HEK293 (cell line): ENCODE measurements around the gene LAMA4.

ENCODE experiments used
- CTCF ChIA-PET: fragments of 350-600 bp; formaldehyde crosslinking; extraction: SDS; loops from one replicate; lab custom pipeline; 2021; ENCODE audit warnings: antibody characterized with exemption; lab: Yijun Ruan, JAX
- POLR2A ChIA-PET: fragments of 300-600 bp; formaldehyde crosslinking; extraction: SDS; loops from one replicate; lab custom pipeline; 2020; ENCODE audit warnings: antibody characterized with exemption, inconsistent platforms; lab: Yijun Ruan, JAX
- H3K27ac ChIP-seq: fragments of 200-500 bp; sonication (Bioruptor generic); 2 replicates; pipeline ENCODE4 v1.5.1; 2014; ENCODE audit warnings: low read depth, low read length, control low read depth, inconsistent platforms; ENCODE audit errors: extremely low read depth
- H3K36me3 ChIP-seq, 2 experiments: fragments of 200-500 bp in 1 of 2; sonication (Bioruptor generic) in 1 of 2; 1 replicate in 1 of 2; 2 replicates in 1 of 2; pipeline ENCODE4 v1.5.1; 2014 to 2017; ENCODE audit warnings: inconsistent platforms in 2 of 2, low read length in 2 of 2; ENCODE audit not compliant: control insufficient read depth in 2 of 2, insufficient read depth in 1 of 2
- H3K4me1 ChIP-seq: fragments of 200-500 bp; sonication (Bioruptor generic); 2 replicates; pipeline ENCODE4 v1.5.1; 2014; ENCODE audit warnings: mild to moderate bottlenecking, low read length, inconsistent platforms; ENCODE audit not compliant: control insufficient read depth, insufficient read depth
- H3K4me3 ChIP-seq: 2 replicates; pipeline ENCODE4 v1.5.1; 2011; ENCODE audit warnings: low read depth, mild to moderate bottlenecking, control low read depth, low read length, moderate library complexity
- H3K9me3 ChIP-seq: fragments of 200-500 bp; sonication (Bioruptor generic); 2 replicates; pipeline ENCODE4 v1.5.1; 2014; ENCODE audit warnings: low read depth, low read length, inconsistent platforms; ENCODE audit not compliant: control insufficient read depth, insufficient read depth
- KLF9 ChIP-seq: fragments of 450-650 bp; formaldehyde crosslinking; IDR thresholded peaks from 2 replicates; pipeline ENCODE4 v1.5.1; 2016; ENCODE audit warnings: missing biosample characterization, missing genetic modification characterization, low read depth
- RBAK ChIP-seq: fragments of 450-650 bp; formaldehyde crosslinking; IDR thresholded peaks from 2 replicates; pipeline ENCODE4 v1.5.1; 2016; ENCODE audit warnings: missing biosample characterization, missing genetic modification characterization
- SCRT2 ChIP-seq: fragments of 450-650 bp; formaldehyde crosslinking; IDR thresholded peaks from 2 replicates; pipeline ENCODE4 v1.5.1; 2016; ENCODE audit warnings: missing biosample characterization, missing genetic modification characterization
- ZNF24 ChIP-seq: fragments of 450-650 bp; formaldehyde crosslinking; IDR thresholded peaks from 2 replicates; pipeline ENCODE4 v1.5.1; 2016; ENCODE audit warnings: missing biosample characterization, missing genetic modification characterization
- ZNF335 ChIP-seq: fragments of 450-650 bp; formaldehyde crosslinking; conservative IDR thresholded peaks from 2 replicates; pipeline ENCODE4 v1.5.1; 2016; ENCODE audit warnings: missing biosample characterization, missing genetic modification characterization
- ZNF341 ChIP-seq: fragments of 450-650 bp; formaldehyde crosslinking; IDR thresholded peaks from 2 replicates; pipeline ENCODE4; 2016; ENCODE audit warnings: low read depth, missing biosample characterization, missing genetic modification characterization
- ZNF791 ChIP-seq: fragments of 450-650 bp; formaldehyde crosslinking; IDR thresholded peaks from 2 replicates; pipeline ENCODE4 v1.5.1; 2016; ENCODE audit warnings: missing biosample characterization, missing genetic modification characterization
- ZNF830 ChIP-seq: fragments of 450-650 bp; IDR thresholded peaks from 2 replicates; pipeline ENCODE4 v1.5.0; 2018; ENCODE audit warnings: missing biosample characterization, missing genetic modification characterization, low read depth, mild to moderate bottlenecking, moderate library complexity
- TF ChIP-seq, protein P1 (sequence below): fragments of 450-650 bp; formaldehyde crosslinking; IDR thresholded peaks from 2 replicates; pipeline ENCODE4 v1.5.1; 2016; ENCODE audit warnings: missing biosample characterization, missing genetic modification characterization
- TF ChIP-seq, protein P2 (sequence below): fragments of 450-650 bp; formaldehyde crosslinking; IDR thresholded peaks from 2 replicates; pipeline ENCODE4 v1.5.1; 2016; ENCODE audit warnings: missing biosample characterization, missing genetic modification characterization, low read depth
- TF ChIP-seq, protein P3 (sequence below): fragments of 450-650 bp; formaldehyde crosslinking; IDR thresholded peaks from 2 replicates; pipeline ENCODE4 v1.5.1; 2016; ENCODE audit warnings: missing biosample characterization, missing genetic modification characterization
- TF ChIP-seq, protein P4 (sequence below): fragments of 450-650 bp; formaldehyde crosslinking; IDR thresholded peaks from 2 replicates; pipeline ENCODE4 v1.5.0; 2017; ENCODE audit warnings: missing biosample characterization, missing genetic modification characterization, borderline replicate concordance

Gene LAMA4

DNA sequence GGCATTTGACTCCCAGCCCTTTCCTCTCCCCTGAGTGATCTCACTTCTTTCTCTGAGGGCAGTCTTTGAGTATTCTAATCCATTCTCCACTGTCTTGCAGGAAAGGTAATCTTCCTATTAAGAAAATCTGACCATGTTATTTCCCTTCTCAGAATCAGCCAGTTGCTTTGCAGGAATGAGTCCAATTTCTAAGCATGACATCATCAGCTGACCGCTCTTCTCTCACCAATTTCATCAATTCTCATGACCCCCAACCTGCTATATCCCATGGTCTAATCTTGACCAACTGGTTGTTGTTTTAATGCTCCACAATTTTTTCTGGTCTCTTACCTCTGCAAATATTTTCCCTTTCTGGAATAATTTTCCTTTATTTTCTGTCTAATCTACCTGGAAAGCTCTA, 93.6 kb downstream of the LAMA4 start:
- TF ChIP-seq, protein P1, sequence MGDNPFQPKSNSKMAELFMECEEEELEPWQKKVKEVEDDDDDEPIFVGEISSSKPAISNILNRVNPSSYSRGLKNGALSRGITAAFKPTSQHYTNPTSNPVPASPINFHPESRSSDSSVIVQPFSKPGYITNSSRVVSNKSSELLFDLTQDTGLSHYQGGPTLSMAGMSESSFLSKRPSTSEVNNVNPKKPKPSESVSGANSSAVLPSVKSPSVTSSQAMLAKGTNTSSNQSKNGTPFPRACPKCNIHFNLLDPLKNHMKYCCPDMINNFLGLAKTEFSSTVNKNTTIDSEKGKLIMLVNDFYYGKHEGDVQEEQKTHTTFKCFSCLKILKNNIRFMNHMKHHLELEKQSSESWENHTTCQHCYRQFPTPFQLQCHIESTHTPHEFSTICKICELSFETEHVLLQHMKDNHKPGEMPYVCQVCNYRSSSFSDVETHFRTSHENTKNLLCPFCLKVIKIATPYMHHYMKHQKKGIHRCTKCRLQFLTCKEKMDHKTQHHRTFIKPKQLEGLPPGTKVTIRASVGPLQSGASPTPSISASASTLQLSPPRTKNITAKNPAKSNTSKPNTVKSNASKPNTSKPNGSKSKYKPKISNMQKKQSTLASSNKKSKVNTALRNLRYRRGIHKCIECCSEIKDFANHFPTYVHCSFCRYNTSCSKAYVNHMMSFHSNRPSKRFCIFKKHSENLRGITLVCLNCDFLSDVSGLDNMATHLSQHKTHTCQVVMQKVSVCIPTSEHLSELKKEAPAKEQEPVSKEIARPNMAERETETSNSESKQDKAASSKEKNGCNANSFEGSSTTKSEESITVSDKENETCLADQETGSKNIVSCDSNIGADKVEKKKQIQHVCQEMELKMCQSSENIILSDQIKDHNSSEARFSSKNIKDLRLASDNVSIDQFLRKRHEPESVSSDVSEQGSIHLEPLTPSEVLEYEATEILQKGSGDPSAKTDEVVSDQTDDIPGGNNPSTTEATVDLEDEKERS = no peak
- TF ChIP-seq, protein P2, sequence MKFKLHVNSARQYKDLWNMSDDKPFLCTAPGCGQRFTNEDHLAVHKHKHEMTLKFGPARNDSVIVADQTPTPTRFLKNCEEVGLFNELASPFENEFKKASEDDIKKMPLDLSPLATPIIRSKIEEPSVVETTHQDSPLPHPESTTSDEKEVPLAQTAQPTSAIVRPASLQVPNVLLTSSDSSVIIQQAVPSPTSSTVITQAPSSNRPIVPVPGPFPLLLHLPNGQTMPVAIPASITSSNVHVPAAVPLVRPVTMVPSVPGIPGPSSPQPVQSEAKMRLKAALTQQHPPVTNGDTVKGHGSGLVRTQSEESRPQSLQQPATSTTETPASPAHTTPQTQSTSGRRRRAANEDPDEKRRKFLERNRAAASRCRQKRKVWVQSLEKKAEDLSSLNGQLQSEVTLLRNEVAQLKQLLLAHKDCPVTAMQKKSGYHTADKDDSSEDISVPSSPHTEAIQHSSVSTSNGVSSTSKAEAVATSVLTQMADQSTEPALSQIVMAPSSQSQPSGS (tag by site-specific recombination) = peak; percentile 36; the same call in 1 of the 2 replicates
- no peak overlapping the region for H3K4me3 ChIP-seq
- no peaks in the 10 kb centered on the region for H3K4me1 ChIP-seq
- H3K27ac ChIP-seq = no peak overlapping the region
- H3K36me3 ChIP-seq = no peaks in the 10 kb centered on the region
- ChIA-PET CTCF (interaction anchor here (0.7 to 2.1 kb wide), 3 partner anchors 10 to 132 kb away, joined by 3 to 5 read pairs (median 3); no protein-coding TSS in a partner anchor), POLR2A (no interaction called here)
- H3K9me3 ChIP-seq = no peaks in the 10 kb centered on the region

DNA sequence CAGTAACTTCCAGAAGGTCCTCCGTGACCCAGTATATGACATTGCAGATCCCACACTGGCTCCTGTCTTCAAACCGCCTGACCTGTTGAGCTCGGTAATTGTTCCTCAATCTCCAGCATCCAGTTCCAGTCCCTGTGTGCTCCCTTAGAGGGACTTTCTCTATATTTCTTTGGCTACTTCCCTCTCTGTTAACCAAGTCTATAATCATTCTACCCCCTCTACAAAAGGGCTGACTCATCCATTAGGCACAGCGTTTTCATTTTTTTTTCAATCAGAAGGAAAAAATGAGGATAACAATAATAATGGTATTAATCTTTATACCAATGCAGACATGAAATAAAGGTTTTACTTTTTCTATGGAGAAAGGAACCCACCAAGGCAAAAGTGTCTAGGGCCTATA, 97.7 kb downstream of the LAMA4 start:
- Histone ChIP-seq H3K27ac (no peak overlapping the region), H3K4me3 (no peak overlapping the region), H3K36me3 (no peaks in the 10 kb centered on the region), H3K4me1 (no peaks in the 10 kb centered on the region), H3K9me3 (no peaks in the 10 kb centered on the region)
- peak; percentile 38; the same call in 1 of the 2 replicates for TF ChIP-seq SCRT2 (tag by site-specific recombination)
- no peak for TF ChIP-seq ZNF341
- CTCF ChIA-PET = interaction anchor here (0.9 kb wide), 1 partner anchor 115 kb away, joined by 3 read pairs; no protein-coding TSS in a partner anchor
- POLR2A ChIA-PET = no interaction called here

DNA sequence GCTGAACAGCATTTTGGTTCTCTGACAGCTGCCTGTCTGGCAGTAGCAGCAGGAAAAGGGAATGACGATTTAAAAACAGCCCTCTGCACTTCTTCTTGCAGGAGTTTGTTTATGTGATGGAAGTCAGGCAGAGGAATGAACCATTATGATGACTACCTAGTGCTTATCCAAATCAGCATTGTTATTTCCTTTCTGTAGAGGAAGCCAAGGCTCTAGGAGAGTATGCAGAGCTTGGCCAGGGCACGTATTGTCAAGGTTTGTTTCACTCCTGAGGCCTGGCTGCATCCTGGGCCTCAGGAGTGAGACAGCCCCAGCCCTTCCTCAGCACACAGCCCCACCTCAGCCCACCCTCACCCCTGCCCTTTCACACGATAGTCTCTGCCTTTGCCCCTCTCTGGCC, 98.5 kb downstream of the LAMA4 start:
- Histone ChIP-seq H3K27ac (no peak overlapping the region), H3K36me3 (no peaks in the 10 kb centered on the region), H3K4me3 (no peak overlapping the region), H3K4me1 (no peaks in the 10 kb centered on the region), H3K9me3 (no peaks in the 10 kb centered on the region)
- TF ChIP-seq, protein P3, sequence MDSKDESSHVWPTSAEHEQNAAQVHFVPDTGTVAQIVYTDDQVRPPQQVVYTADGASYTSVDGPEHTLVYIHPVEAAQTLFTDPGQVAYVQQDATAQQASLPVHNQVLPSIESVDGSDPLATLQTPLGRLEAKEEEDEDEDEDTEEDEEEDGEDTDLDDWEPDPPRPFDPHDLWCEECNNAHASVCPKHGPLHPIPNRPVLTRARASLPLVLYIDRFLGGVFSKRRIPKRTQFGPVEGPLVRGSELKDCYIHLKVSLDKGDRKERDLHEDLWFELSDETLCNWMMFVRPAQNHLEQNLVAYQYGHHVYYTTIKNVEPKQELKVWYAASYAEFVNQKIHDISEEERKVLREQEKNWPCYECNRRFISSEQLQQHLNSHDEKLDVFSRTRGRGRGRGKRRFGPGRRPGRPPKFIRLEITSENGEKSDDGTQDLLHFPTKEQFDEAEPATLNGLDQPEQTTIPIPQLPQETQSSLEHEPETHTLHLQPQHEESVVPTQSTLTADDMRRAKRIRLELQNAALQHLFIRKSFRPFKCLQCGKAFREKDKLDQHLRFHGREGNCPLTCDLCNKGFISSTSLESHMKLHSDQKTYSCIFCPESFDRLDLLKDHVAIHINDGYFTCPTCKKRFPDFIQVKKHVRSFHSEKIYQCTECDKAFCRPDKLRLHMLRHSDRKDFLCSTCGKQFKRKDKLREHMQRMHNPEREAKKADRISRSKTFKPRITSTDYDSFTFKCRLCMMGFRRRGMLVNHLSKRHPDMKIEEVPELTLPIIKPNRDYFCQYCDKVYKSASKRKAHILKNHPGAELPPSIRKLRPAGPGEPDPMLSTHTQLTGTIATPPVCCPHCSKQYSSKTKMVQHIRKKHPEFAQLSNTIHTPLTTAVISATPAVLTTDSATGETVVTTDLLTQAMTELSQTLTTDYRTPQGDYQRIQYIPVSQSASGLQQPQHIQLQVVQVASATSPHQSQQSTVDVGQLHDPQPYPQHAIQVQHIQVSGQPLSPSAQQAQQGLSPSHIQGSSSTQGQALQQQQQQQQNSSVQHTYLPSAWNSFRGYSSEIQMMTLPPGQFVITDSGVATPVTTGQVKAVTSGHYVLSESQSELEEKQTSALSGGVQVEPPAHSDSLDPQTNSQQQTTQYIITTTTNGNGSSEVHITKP (tag by site-specific recombination) = peak; percentile 39
- TF ChIP-seq KLF9 (tag by site-specific recombination) = no peak
- ChIA-PET POLR2A (no interaction called here), CTCF (no interaction called here)

DNA sequence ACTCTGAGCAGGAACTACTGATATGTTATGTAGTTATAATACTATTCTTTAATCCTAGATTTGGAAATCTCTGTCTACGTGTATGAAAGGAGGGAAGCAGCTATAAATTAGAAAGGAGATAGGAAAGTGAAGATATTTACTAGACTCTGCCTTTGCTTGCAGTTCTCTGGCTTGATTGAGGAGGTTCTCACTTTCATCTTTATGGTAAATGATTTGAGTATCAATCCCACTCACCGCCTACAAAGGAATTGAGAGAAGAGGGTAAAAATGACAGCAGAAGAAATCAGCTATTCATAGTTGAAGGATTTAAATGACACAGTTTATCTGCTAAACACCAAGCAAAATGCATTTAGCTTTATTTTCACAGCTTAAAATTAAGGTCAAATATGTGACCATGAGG, 99.7 kb downstream of the LAMA4 start:
- H3K27ac ChIP-seq = no peak overlapping the region
- no peak overlapping the region for H3K4me3 ChIP-seq
- CTCF ChIA-PET = interaction anchor here (0.6 to 1.4 kb wide), 3 partner anchors 8 to 68 kb away, joined by 3 to 8 read pairs (median 4); partner anchors contain the start of genes FAM229B and TUBE1
- no peaks in the 10 kb centered on the region for H3K4me1 ChIP-seq
- no peaks in the 10 kb centered on the region for H3K9me3 ChIP-seq
- H3K36me3 ChIP-seq = no peaks in the 10 kb centered on the region
- TF ChIP-seq RBAK (no peak), ZNF24 (tag by site-specific recombination) (no peak), ZNF830 (tag by site-specific recombination) (no peak), ZNF335 (no peak), ZNF791 (no peak)
- TF ChIP-seq, protein P4, sequence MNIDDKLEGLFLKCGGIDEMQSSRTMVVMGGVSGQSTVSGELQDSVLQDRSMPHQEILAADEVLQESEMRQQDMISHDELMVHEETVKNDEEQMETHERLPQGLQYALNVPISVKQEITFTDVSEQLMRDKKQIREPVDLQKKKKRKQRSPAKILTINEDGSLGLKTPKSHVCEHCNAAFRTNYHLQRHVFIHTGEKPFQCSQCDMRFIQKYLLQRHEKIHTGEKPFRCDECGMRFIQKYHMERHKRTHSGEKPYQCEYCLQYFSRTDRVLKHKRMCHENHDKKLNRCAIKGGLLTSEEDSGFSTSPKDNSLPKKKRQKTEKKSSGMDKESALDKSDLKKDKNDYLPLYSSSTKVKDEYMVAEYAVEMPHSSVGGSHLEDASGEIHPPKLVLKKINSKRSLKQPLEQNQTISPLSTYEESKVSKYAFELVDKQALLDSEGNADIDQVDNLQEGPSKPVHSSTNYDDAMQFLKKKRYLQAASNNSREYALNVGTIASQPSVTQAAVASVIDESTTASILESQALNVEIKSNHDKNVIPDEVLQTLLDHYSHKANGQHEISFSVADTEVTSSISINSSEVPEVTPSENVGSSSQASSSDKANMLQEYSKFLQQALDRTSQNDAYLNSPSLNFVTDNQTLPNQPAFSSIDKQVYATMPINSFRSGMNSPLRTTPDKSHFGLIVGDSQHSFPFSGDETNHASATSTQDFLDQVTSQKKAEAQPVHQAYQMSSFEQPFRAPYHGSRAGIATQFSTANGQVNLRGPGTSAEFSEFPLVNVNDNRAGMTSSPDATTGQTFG (tag by site-specific recombination) = no peak
- TF ChIP-seq, all 188 proteins: peak for 0
- POLR2A ChIA-PET = interaction anchor here (1.2 kb wide), 1 partner anchor 68 kb away, joined by 4 read pairs; the partner anchor contains the start of genes FAM229B and TUBE1
